Activated naive CD8-positive, alpha-beta T cell treated with anti-CD3 and anti-CD28 coated beads, Interleukin-2, amount 10 ng/mL, durations not matched to agents 7 days and 5 days (primary cell): ENCODE data around the gene ASGR2. TPM values are rescaled to one million over a fixed set of nuclear protein-coding genes. Genes with fewer than 3 reads are reported as not detected.
"Not testable (repeated sequence)": the region's sequence is repeated elsewhere in the genome, so short reads cannot be mapped to it uniquely, and the experiment has no call there.

ENCODE experiments used
- ATAC-seq: fragments of 150-1000 bp; cut with Tn5 transposase; one replicate; pipeline ENCODE4 v1.10.0; 2021; ENCODE audit warnings: low read depth, moderate library complexity
- POLR2A ChIA-PET: fragments of 350-600 bp; sonication (Branson Sonifier 250); formaldehyde crosslinking; loops from one replicate; lab custom pipeline; 2021; ENCODE audit warnings: antibody characterized with exemption; lab: Charles Lee
- DNase-seq: peaks from one replicate; pipeline ENCODE4 v3.0.0; 2021
- H3K27ac Mint-ChIP-seq: one replicate; pipeline ENCODE4 v1.8.0; 2022; ENCODE audit warnings: mild to moderate bottlenecking, mixed read lengths
- H3K27me3 Mint-ChIP-seq: one replicate; pipeline ENCODE4 v1.8.0; 2022; ENCODE audit warnings: mild to moderate bottlenecking, moderate library complexity, mixed read lengths
- H3K36me3 Mint-ChIP-seq: one replicate; pipeline ENCODE4 v1.8.0; 2021; ENCODE audit warnings: mild to moderate bottlenecking, mixed read lengths
- H3K4me1 Mint-ChIP-seq: one replicate; pipeline ENCODE4 v1.8.0; 2021; ENCODE audit warnings: mixed read lengths
- H3K4me3 Mint-ChIP-seq: one replicate; pipeline ENCODE4 v1.8.0; 2022; ENCODE audit warnings: mild to moderate bottlenecking, moderate library complexity, mixed read lengths
- H3K9me3 Mint-ChIP-seq: one replicate; pipeline ENCODE4 v1.8.0; 2021; ENCODE audit warnings: mixed read lengths
- total RNA-seq, 2 experiments: library from RNA; stranded (reverse); gene quantifications; one replicate each; pipeline ENCODE4 v1.2.3, GENCODE V29; 2021

ASGR2 gene
- total RNA-seq, 2 experiments from 2014 or later, result not detected

DNA sequence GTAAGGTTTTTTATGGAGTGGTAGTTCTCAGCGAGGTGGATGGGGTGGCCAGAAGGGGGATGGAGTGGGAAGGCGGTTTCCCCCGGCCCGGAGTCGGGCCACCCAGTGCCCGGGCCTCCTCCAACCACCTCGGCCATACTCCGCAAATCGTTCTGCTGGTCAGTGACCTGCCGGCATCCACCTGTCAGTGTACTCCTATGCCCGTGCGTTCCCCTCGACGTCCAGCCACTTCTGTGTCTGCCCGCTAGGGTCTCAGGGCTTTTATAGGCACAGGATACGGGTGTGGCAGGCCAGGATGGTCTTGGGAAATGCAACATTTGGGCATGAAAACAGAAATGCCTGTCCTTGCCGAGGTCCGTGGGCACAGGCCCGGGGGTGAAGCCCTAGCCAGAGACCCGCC is 19.3 kb upstream of the ASGR2 start:
- DNase-seq, result no peak
- POLR2A ChIA-PET, result interaction anchor here (0.9 to 1.9 kb wide), 2 partner anchors 43 to 88 kb away, joined by 3 to 8 read pairs; no protein-coding TSS in a partner anchor
- ATAC-seq, result no peak
- Mint-ChIP-seq H3K27ac (no peak overlapping the region), H3K4me3 (no peak overlapping the region), H3K9me3 (no peaks in the 10 kb centered on the region), H3K4me1 (peaks cover 12% of the 10 kb centered on the region), H3K27me3 (peaks cover 13% of the 10 kb centered on the region), H3K36me3 (no peaks in the 10 kb centered on the region)

DNA sequence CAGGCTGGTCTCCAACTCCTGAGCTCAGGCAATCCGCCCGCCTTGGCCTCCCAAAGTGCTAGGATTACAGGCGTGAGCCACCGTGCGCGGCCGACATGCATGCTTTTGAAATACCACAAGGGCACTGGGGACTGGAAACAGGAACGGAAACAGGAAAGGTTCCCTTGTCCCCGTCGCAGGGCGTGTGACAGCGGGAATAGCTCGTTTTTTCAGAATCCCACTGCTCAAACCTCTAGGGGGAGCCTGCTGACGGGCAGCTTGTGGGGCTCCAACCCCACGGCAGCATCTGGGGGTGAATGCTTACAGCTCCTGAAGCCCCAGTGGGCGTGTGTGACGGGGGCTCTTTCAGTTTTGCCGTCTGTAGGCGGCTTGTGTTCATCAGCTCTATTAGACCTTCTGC is 18.8 kb upstream of the ASGR2 start:
- H3K27me3 Mint-ChIP-seq, result peaks cover 13% of the 10 kb centered on the region
- H3K27ac Mint-ChIP-seq, result no peak overlapping the region
- POLR2A ChIA-PET, result interaction anchor here (0.9 to 1.9 kb wide), 2 partner anchors 44 to 87 kb away, joined by 3 to 8 read pairs; no protein-coding TSS in a partner anchor
- no peak for DNase-seq
- no peak for ATAC-seq
- no peaks in the 10 kb centered on the region for H3K36me3 Mint-ChIP-seq
- no peaks in the 10 kb centered on the region for H3K9me3 Mint-ChIP-seq
- H3K4me1 Mint-ChIP-seq, result peaks cover 12% of the 10 kb centered on the region
- peak overlapping the region; percentile 65 for H3K4me3 Mint-ChIP-seq

DNA sequence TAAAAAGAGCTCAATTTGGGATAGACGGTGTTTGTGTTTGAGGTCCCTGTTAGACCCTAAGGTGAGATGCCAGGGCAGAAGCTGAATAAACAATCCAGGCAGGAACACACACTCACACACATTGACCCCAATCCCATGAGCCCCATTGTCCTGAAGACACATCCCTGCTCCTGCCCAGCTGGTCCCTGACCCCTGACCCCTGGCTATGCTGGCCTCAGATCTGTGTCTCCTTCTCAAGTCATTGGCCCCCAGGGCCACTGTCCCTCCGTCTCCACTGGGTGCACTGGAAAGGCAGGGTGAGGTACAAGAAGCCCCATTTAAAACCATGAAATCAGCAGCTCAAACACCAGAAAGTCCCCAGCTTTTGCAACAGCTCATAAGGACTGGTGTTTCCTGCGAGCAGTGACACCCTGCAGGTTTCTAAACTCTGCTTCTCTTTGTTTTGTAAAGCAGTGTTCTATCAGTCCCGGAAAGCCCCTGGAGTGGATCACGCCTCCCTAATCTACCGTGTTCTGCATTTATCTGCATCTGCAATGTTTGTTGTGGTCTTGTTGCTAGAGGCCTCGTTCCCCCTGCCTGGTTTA is 18.0 kb upstream of the ASGR2 start:
- H3K27ac Mint-ChIP-seq, result peak overlapping the region; percentile 7
- ATAC-seq, result peak; percentile 81

DNA sequence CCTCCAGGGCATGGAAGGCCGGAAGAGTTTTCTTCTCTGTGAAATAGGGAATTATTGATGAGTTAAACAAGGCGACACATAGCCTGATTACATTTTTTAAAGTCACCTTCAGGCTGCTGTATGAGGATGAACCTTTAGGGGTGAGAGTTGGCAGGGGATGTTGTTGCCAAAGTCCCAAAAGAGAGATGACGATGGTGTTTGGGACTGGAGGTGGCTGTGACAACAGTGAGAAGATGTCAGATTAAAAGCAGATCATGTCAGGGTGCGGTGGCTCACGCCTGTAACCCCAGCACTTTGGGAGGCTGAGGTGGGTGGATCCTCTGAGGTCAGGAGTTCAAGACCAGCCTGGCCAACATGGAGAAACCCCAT is 16.8 kb upstream of the ASGR2 start:
- Mint-ChIP-seq H3K27ac (no peak overlapping the region), H3K27me3 (peaks cover 4% of the 10 kb centered on the region)

More for the DNA sequence above, 18.0 kb upstream of the ASGR2 start:
- Mint-ChIP-seq H3K4me3 (peak overlapping the region; percentile 25), H3K4me1 (peaks cover 12% of the 10 kb centered on the region), H3K9me3 (no peaks in the 10 kb centered on the region), H3K36me3 (no peaks in the 10 kb centered on the region), H3K27me3 (peaks cover 9% of the 10 kb centered on the region)
- POLR2A ChIA-PET, result interaction anchor here (0.5 to 1.9 kb wide), 3 partner anchors 29 to 87 kb away, joined by 3 to 8 read pairs (median 3); no protein-coding TSS in a partner anchor
- DNase-seq, result no peak

DNA sequence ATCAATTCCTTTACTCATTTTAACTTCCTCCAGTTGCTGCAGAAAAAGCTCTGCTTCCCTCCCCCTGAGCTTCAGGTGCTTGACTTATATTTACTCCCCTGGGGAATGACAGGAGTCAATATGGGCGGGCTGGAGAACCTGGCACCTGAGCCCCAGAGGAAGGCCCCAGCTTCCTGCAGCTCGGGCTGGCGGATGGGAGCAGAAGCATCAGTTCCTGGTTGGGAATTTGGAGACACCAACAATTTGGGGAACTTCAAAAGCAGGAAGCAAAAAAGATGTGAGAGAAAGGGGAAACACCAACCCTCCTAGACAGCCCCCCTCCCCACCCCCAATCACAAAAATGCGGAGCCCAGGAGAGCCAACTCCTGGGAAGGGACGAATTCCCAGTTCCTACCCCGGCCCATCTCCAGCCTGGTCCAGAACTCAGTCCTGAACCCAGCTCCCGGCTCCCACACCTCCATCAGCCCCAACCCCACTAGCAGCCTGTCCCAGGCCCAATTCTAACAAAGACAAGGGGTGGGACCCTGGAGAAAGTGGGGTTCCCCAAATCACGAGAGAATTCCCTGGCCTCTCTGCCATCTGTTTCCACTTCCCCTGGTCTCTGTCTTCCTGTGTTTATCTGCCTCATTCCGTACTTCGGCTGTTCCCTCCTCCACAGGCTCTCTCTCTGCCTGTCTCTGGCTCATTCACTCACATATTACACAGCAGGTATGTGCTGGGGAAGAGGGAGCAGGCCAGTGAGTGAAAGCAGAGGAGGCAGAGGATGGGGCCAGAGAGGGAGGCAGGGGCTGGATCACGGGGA is 16.2 kb upstream of the ASGR2 start:
- DNase-seq, result no peak
- peaks cover 4% of the 10 kb centered on the region for H3K27me3 Mint-ChIP-seq
- no peak overlapping the region for H3K27ac Mint-ChIP-seq
- H3K4me3 Mint-ChIP-seq, result no peak overlapping the region
- no peak for ATAC-seq
- no peaks in the 10 kb centered on the region for H3K9me3 Mint-ChIP-seq
- no peaks in the 10 kb centered on the region for H3K36me3 Mint-ChIP-seq
- POLR2A ChIA-PET, result no interaction called here
- H3K4me1 Mint-ChIP-seq, result peaks cover 9% of the 10 kb centered on the region

More for the DNA sequence above, 16.8 kb upstream of the ASGR2 start:
- Mint-ChIP-seq H3K9me3 (no peaks in the 10 kb centered on the region), H3K4me1 (peaks cover 12% of the 10 kb centered on the region), H3K4me3 (no peak overlapping the region), H3K36me3 (no peaks in the 10 kb centered on the region)
- POLR2A ChIA-PET, result no interaction called here
- no peak for ATAC-seq
- DNase-seq, result no peak

DNA sequence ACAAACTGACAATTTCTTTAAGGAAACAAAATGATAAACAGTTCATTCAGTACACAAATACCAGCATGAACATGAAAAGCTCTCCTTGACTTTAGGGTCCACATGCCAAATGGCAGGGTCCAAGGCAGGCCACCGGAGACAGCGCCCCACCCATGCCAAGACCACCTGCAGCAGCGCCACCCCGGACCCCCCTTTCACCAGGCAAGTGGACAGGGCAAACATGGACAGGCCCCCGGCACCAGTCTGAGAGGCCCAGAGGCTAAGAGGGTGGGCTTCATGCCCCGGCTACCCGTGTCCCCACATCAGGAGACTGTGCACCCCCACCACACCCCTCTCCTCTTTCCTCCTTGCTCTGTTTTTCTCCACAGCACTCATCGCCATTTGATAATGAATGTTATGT is 14.7 kb upstream of the ASGR2 start:
- Mint-ChIP-seq H3K27ac (no peak overlapping the region), H3K36me3 (no peaks in the 10 kb centered on the region), H3K27me3 (peaks cover 4% of the 10 kb centered on the region), H3K9me3 (no peaks in the 10 kb centered on the region), H3K4me1 (peaks cover 9% of the 10 kb centered on the region), H3K4me3 (no peak overlapping the region)
- DNase-seq (no peak), ATAC-seq (no peak)
- POLR2A ChIA-PET, result no interaction called here

DNA sequence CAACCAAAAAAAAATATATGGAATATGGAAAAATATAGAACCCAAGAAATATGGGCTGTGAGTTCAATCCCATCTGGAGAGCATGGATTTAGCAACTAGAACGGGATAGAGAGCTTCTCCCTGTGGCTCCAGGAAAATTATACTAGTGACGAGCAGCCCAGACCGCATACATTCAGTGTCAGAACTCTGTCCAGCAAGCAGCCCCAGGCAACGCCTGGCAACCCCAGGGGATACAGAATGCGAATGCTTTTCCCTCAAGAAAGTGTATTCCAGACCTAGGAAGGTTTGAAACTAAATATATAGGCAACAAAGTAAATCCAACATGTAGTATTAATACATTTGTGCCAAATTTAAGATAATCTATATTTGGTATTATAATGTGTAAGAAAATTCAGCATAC is 13.5 kb upstream of the ASGR2 start:
- Mint-ChIP-seq H3K4me3 (no peak overlapping the region), H3K27ac (no peak overlapping the region), H3K4me1 (peaks cover 7% of the 10 kb centered on the region), H3K36me3 (no peaks in the 10 kb centered on the region), H3K27me3 (peaks cover 4% of the 10 kb centered on the region), H3K9me3 (no peaks in the 10 kb centered on the region)
- ATAC-seq, result no peak
- DNase-seq, result no peak
- POLR2A ChIA-PET, result no interaction called here

DNA sequence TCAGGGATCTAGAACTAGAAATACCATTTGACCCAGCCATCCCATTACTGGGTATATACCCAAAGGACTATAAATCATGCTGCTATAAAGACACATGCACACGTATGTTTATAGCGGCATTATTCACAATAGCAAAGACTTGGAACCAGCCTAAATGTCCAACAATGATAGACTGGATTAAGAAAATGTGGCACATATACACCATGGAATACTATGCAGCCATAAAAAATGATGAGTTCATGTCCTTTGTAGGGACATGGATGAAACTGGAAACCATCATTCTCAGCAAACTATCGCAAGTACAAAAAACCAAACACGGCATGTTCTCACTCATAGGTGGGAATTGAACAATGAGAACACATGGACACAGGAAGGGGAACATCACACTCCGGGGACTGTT is 12.9 kb upstream of the ASGR2 start:
- DNase-seq, H3K4me3 Mint-ChIP-seq, H3K27me3 Mint-ChIP-seq, H3K9me3 Mint-ChIP-seq, H3K36me3 Mint-ChIP-seq, ATAC-seq, H3K27ac Mint-ChIP-seq, H3K4me1 Mint-ChIP-seq, POLR2A ChIA-PET: not testable (repeated sequence)

DNA sequence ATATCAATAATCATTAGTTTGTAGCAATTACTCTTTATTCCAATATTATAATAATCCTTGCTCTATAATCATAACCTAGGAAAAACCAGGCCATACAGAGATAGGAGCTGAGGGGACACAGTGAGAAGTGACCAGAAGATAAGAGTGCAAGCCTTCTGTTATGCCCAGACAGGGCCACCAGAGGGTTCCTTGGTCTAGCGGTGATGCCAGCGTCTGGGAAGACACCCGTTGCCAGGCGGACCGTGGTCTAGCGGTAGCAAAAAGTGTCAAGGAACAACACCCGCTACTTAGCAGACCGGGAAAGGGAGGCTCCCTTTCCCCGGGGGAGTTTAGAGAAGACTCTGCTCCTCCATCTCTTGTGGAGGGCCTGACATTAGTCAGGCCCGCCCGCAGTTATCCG is 11.8 kb upstream of the ASGR2 start:
- H3K4me1 Mint-ChIP-seq, H3K4me3 Mint-ChIP-seq, DNase-seq, H3K36me3 Mint-ChIP-seq, H3K27ac Mint-ChIP-seq, ATAC-seq, H3K27me3 Mint-ChIP-seq, H3K9me3 Mint-ChIP-seq, POLR2A ChIA-PET: not testable (repeated sequence)

DNA sequence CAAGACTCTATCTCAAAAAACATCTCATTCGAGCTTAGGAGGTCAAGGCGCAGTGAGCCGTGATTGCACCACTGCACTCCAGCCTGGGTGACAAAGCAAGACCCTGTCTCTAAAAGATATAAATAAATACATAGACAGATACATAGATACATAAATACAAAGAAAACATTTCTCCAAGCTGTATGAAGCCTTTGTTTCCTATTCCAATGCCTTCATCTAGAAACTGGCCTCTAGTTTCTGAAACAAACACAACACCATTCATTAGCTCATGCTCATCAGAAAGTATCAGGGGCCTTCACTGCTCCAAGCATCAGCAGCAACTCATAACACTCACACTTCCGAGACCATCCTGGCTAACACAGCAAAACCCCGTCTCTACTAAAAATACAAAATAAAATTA is 10.3 kb upstream of the ASGR2 start:
- Mint-ChIP-seq H3K4me3 (no peak overlapping the region), H3K4me1 (peaks cover 2% of the 10 kb centered on the region), H3K27me3 (peaks cover 17% of the 10 kb centered on the region), H3K36me3 (no peaks in the 10 kb centered on the region), H3K27ac (no peak overlapping the region), H3K9me3 (no peaks in the 10 kb centered on the region)
- no peak for ATAC-seq
- DNase-seq, result no peak
- POLR2A ChIA-PET, result interaction anchor here (0.7 kb wide), 1 partner anchor 82 kb away, joined by 4 read pairs; no protein-coding TSS in a partner anchor

DNA sequence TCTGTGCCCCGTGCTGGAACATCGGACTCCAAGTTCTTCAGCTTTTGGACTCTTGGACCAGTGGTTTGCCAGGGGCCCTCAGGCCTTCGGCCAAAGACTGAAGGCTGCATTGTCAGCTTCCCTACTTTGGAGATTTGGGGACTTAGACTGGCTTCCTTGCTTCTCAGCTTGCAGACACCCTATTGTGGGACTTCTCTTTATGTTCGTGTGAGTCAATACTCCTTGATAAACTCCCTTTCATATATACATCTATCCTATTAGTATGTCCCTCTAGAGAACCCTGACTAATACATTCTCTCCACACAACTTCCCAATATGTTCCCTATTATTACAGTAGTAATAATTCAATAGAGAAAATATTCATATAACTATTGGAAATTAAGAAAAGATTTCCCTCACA is 9.2 kb upstream of the ASGR2 start:
- POLR2A ChIA-PET, result interaction anchor here (0.7 kb wide), 1 partner anchor 110 kb away, joined by 3 read pairs; no protein-coding TSS in a partner anchor
- ATAC-seq (no peak), DNase-seq (no peak)
- no peaks in the 10 kb centered on the region for H3K9me3 Mint-ChIP-seq
- H3K4me3 Mint-ChIP-seq, result no peak overlapping the region
- peaks cover 19% of the 10 kb centered on the region for H3K27me3 Mint-ChIP-seq
- no peaks in the 10 kb centered on the region for H3K36me3 Mint-ChIP-seq
- H3K27ac Mint-ChIP-seq, result no peak overlapping the region
- H3K4me1 Mint-ChIP-seq, result peaks cover 2% of the 10 kb centered on the region

DNA sequence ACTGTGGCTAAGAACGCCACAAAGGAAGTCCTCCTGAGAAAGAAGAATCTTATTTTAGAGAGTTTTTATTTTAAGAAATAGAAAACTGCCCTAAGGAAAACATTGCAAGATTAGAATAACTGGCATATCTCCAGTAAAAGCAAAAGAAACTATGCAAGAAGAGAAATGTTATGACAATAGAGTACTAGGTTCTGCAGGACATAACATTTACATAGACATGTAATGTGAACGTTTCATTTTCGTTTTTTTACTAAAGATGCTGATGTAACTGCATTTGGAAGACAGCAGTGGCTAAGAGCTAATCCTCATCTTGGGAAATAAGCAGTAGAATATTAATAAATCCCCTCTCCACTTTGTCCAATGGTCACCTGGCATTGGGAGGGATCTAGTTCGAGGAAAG is 7.8 kb upstream of the ASGR2 start:
- Mint-ChIP-seq H3K9me3 (no peaks in the 10 kb centered on the region), H3K27me3 (peaks cover 22% of the 10 kb centered on the region), H3K36me3 (no peaks in the 10 kb centered on the region), H3K4me3 (no peak overlapping the region), H3K27ac (no peak overlapping the region), H3K4me1 (peaks cover 2% of the 10 kb centered on the region)
- DNase-seq (no peak), ATAC-seq (no peak)
- POLR2A ChIA-PET, result no interaction called here

DNA sequence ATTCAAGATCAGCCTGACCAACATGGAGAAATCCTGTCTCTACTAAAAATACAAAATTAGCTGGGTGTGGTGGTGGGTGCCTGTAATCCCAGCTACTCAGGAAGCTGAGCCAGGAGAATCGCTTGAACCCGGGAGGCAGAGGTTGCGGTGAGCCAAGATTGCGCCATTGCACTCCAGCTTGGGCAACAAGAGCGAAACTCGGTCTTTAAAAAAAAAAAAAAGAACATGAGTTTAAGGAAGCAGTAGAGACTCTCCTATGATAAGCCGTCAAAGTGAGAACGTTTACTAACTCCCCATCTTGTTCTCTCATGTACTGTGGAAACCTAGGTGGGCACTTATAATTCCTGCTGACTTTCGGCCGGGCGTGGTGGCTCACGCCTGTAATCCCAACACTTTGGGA is 6.0 kb upstream of the ASGR2 start:
- peaks cover 21% of the 10 kb centered on the region for H3K27me3 Mint-ChIP-seq
- DNase-seq, ATAC-seq, H3K4me3 Mint-ChIP-seq, H3K27ac Mint-ChIP-seq, H3K9me3 Mint-ChIP-seq, H3K4me1 Mint-ChIP-seq, POLR2A ChIA-PET, H3K36me3 Mint-ChIP-seq: not testable (repeated sequence)

DNA sequence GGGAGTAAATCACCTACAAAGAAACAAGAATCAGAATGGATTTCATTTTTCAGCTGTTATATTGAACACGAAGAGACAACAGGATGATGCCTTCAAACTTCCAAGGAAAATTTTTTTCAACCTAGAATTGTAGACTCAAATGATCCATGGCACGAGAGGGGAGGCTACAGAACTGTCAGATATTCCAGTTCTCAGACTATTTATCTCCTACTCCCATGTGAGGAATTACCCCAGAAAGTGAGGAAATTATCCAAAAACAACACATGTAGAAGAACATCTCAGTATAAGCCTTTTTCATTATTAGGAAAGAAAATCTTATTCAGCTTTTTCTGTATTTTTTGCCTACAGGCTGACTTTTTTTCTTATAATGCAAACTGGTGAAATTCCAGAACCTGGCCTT is 5.5 kb upstream of the ASGR2 start:
- Mint-ChIP-seq H3K4me1 (peaks cover 2% of the 10 kb centered on the region), H3K27me3 (peaks cover 22% of the 10 kb centered on the region), H3K36me3 (no peaks in the 10 kb centered on the region), H3K27ac (no peak overlapping the region), H3K9me3 (no peaks in the 10 kb centered on the region), H3K4me3 (no peak overlapping the region)
- POLR2A ChIA-PET, result no interaction called here
- ATAC-seq, result no peak
- DNase-seq, result no peak
